Common myeloid progenitor, CD34-positive (primary cell): ENCODE measurements around the gene NECTIN2.
"Not testable (repeated sequence)": the region's sequence is repeated elsewhere in the genome, so short reads cannot be mapped to it uniquely, and the experiment has no call there.

Experiments
- CTCF ChIA-PET: fragments of 350-600 bp; sonication (Branson Sonifier 250); formaldehyde crosslinking; loops from one replicate; lab custom pipeline; 2021; ENCODE audit warnings: antibody characterized with exemption; lab: Charles Lee
- POLR2A ChIA-PET: fragments of 350-600 bp; sonication (Branson Sonifier 250); formaldehyde crosslinking; loops from one replicate; lab custom pipeline; 2021; ENCODE audit warnings: antibody characterized with exemption; lab: Charles Lee
- DNase-seq, 3 donors: peaks; one replicate each; pipeline versions ENCODE4 v3.0.0 to v3.0.0-alpha.2; 2013
- H3K27ac ChIP-seq, 2 experiments: 1 replicate in 1 of 2; 2 replicates in 1 of 2; pipeline ENCODE4 v1.7.0; 2013; ENCODE audit warnings: inconsistent platforms in 2 of 2, low read length in 2 of 2, mild to moderate bottlenecking in 2 of 2, low read depth in 1 of 2, moderate library complexity in 1 of 2; ENCODE audit not compliant: severe bottlenecking in 2 of 2, insufficient read depth in 1 of 2, poor library complexity in 1 of 2
- H3K27me3 ChIP-seq, 5 experiments: replicated peaks in 2 of 5; 1 replicate in 3 of 5; 2 replicates in 2 of 5; pipeline versions ENCODE4 v1.6.1 to v1.7.0; 2013; ENCODE audit warnings: low read length in 4 of 5, mild to moderate bottlenecking in 2 of 5, moderate library complexity in 2 of 5, inconsistent platforms in 1 of 5; ENCODE audit not compliant: insufficient read depth in 5 of 5, control insufficient read depth in 4 of 5
- H3K36me3 ChIP-seq, 4 experiments: 1 replicate in 2 of 4; 2 replicates in 2 of 4; pipeline versions ENCODE4 v1.6.1 to v1.7.0; 2013; ENCODE audit warnings: low read length in 3 of 4, control low read depth in 1 of 4, mild to moderate bottlenecking in 1 of 4; ENCODE audit not compliant: control insufficient read depth in 4 of 4, insufficient read depth in 4 of 4
- H3K4me1 ChIP-seq, 4 experiments: 1 replicate in 3 of 4; 2 replicates in 1 of 4; pipeline versions ENCODE4 v1.6.1 to v1.7.1; 2013; ENCODE audit warnings: low read length in 3 of 4, mild to moderate bottlenecking in 3 of 4, control low read depth in 1 of 4, inconsistent platforms in 1 of 4, moderate library complexity in 1 of 4; ENCODE audit not compliant: control insufficient read depth in 4 of 4, insufficient read depth in 4 of 4; ENCODE audit errors: control extremely low read depth in 1 of 4
- H3K4me3 ChIP-seq, 7 experiments: 1 replicate in 4 of 7; 2 replicates in 3 of 7; pipeline versions ENCODE4 v1.5.1 to v1.7.0; 2013; ENCODE audit warnings: mild to moderate bottlenecking in 7 of 7, low read length in 6 of 7, moderate library complexity in 6 of 7, inconsistent platforms in 2 of 7, low read depth in 2 of 7, control low read depth in 1 of 7; ENCODE audit not compliant: insufficient read depth in 4 of 7, control insufficient read depth in 1 of 7; ENCODE audit errors: extremely low read depth in 1 of 7
- H3K9me3 ChIP-seq, 5 experiments: 1 replicate in 4 of 5; 2 replicates in 1 of 5; pipeline versions ENCODE4 v1.6.1 to v1.7.1; 2013; ENCODE audit warnings: low read length in 4 of 5, mild to moderate bottlenecking in 2 of 5, inconsistent platforms in 1 of 5, low read depth in 1 of 5, moderate library complexity in 1 of 5; ENCODE audit not compliant: control insufficient read depth in 4 of 5, insufficient read depth in 2 of 5; ENCODE audit errors: control extremely low read depth in 1 of 5
- WGBS: methylation state at CpG from one replicate; pipeline ENCODE4 v1.1.5; 2013; ENCODE audit not compliant: insufficient coverage; 5-methylcytosine and 5-hydroxymethylcytosine counted together

NECTIN2 gene

GRCh38 chr19:44823373-44823698 lies 22.8 kb upstream of the NECTIN2 start:
- WGBS, result no CpG with 5 or more reads among the region's 4 CpGs

GRCh38 chr19:44824761-44825160 lies 21.3 kb upstream of the NECTIN2 start:
- WGBS, result 100% methylated on average over 4 of the region's 4 CpGs
- no peaks in the 10 kb centered on the region for H3K27me3 ChIP-seq
- CTCF ChIA-PET, result no interaction called here

More at GRCh38 chr19:44823373-44823698, 22.8 kb upstream of the NECTIN2 start:
- POLR2A ChIA-PET, result interaction anchor here (0.6 kb wide), 1 partner anchor 18 kb away, joined by 3 read pairs; no protein-coding TSS in a partner anchor
- H3K36me3 ChIP-seq, result no peaks in the 10 kb centered on the region
- H3K27me3 ChIP-seq, result no peaks in the 10 kb centered on the region
- no peak overlapping the region for H3K27ac ChIP-seq
- H3K4me1 ChIP-seq, result peaks cover 0 to 2% (median 0%) of the 10 kb centered on the region in 4 experiments
- no peak for DNase-seq
- H3K9me3 ChIP-seq, result no peaks in the 10 kb centered on the region
- CTCF ChIA-PET, result interaction anchor here (0.6 to 1.7 kb wide), 4 partner anchors 21 to 52 kb away, joined by 3 to 4 read pairs (median 3); partner anchors contain the start of gene CBLC
- no peak overlapping the region for H3K4me3 ChIP-seq

GRCh38 chr19:44832875-44833274 lies 13.2 kb upstream of the NECTIN2 start:
- DNase-seq, H3K27me3 ChIP-seq, H3K27ac ChIP-seq, CTCF ChIA-PET, H3K9me3 ChIP-seq, H3K4me3 ChIP-seq, POLR2A ChIA-PET, H3K36me3 ChIP-seq, H3K4me1 ChIP-seq: not testable (repeated sequence)
- 79% methylated on average over 3 of the region's 6 CpGs for WGBS

More at GRCh38 chr19:44824761-44825160, 21.3 kb upstream of the NECTIN2 start:
- no peak for DNase-seq
- Histone ChIP-seq H3K9me3 (no peaks in the 10 kb centered on the region), H3K4me3 (no peak overlapping the region), H3K27ac (no peak overlapping the region), H3K36me3 (no peaks in the 10 kb centered on the region), H3K4me1 (peaks cover 0 to 2% (median 0%) of the 10 kb centered on the region in 4 experiments)
- POLR2A ChIA-PET, result no interaction called here

GRCh38 chr19:44834399-44834798 lies 11.7 kb upstream of the NECTIN2 start:
- POLR2A ChIA-PET, H3K27ac ChIP-seq, H3K4me1 ChIP-seq, H3K9me3 ChIP-seq, H3K27me3 ChIP-seq, H3K4me3 ChIP-seq, DNase-seq, H3K36me3 ChIP-seq, CTCF ChIA-PET: not testable (repeated sequence)
- WGBS, result over 99% methylated on average over 8 of the region's 8 CpGs

- ChIA-PET POLR2A (interaction anchor here (0.6 kb wide), 1 partner anchor 12 kb away, joined by 4 read pairs; no protein-coding TSS in a partner anchor), CTCF (interaction anchor here (0.8 to 1.7 kb wide), 2 partner anchors 56 to 151 kb away, joined by 4 to 6 read pairs; no protein-coding TSS in a partner anchor)
- whole genome bisulfite sequencing, result 100% methylated on average over 2 of the region's 2 CpGs
- peaks cover 0 to 9% (median 5%) of the 10 kb centered on the region in 4 experiments for H3K4me1 ChIP-seq
- H3K4me3 ChIP-seq, result no peak overlapping the region
- no peaks in the 10 kb centered on the region for H3K9me3 ChIP-seq
- no peaks in the 10 kb centered on the region for H3K36me3 ChIP-seq
- H3K27ac ChIP-seq, result no peak overlapping the region
- no peak for DNase-seq
- no peaks in the 10 kb centered on the region for H3K27me3 ChIP-seq
These were observed 6.8 kb upstream of the NECTIN2 start for GRCh38 chr19:44839276-44839675.

- POLR2A ChIA-PET, result no interaction called here
- no peaks in the 10 kb centered on the region for H3K9me3 ChIP-seq
- CTCF ChIA-PET, result interaction anchor here (0.8 to 1.7 kb wide), 5 partner anchors 10 to 117 kb away, joined by 3 to 6 read pairs (median 4); no protein-coding TSS in a partner anchor
These were observed 5.3 kb upstream of the NECTIN2 start for GRCh38 chr19:44840811-44841210.

GRCh38 chr19:44841231-44841630 lies 4.9 kb upstream of the NECTIN2 start:
- Histone ChIP-seq H3K9me3 (no peaks in the 10 kb centered on the region), H3K4me3 (no peak overlapping the region), H3K4me1 (peaks cover 3 to 20% (median 18%) of the 10 kb centered on the region in 4 experiments), H3K36me3 (no peaks in the 10 kb centered on the region), H3K27ac (no peak overlapping the region), H3K27me3 (no peaks in the 10 kb centered on the region)
- 21% methylated on average over 3 of the region's 3 CpGs for WGBS
- POLR2A ChIA-PET, result interaction anchor here (0.5 kb wide), 1 partner anchor 17 kb away, joined by 3 read pairs; no protein-coding TSS in a partner anchor
- DNase-seq, result peak in 2 of 3 donors; percentile 45 to 61
- CTCF ChIA-PET, result interaction anchor here (1.0 to 1.4 kb wide), 3 partner anchors 42 to 117 kb away, joined by 4 read pairs; no protein-coding TSS in a partner anchor

More at GRCh38 chr19:44840811-44841210, 5.3 kb upstream of the NECTIN2 start:
- DNase-seq, result no peak
- H3K4me3 ChIP-seq, result no peak overlapping the region
- 80% methylated on average over 7 of the region's 7 CpGs for WGBS
- H3K36me3 ChIP-seq, result no peaks in the 10 kb centered on the region
- H3K27me3 ChIP-seq, result no peaks in the 10 kb centered on the region
- H3K4me1 ChIP-seq, result peaks cover 3 to 20% (median 17%) of the 10 kb centered on the region in 4 experiments
- no peak overlapping the region for H3K27ac ChIP-seq
